ENCODE results near the gene OR1L6. TPM values are rescaled to one million over a fixed set of nuclear protein-coding genes. Genes with fewer than 3 reads are reported as not detected.

Gene OR1L6
- total and polyA plus RNA-seq, 8 donors, result not detected

DNA sequence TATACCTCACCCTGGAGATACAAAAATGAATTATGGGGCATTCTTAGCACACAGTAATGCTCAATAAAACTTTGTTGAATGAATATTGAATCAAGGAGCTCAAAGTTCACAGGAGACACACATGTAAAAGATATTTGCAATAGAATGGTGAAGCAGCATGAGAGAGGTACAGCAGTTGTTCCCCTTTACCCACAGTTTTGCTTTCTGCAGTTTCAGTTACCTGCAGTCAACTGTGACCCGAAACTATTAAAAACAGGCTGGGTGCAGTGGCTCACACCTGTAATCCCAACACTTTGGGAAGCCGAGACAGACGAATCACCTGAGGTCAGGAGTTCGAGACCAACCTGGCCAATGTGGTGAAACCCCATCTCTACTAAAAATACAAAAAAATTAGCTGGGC, 44.2 kb downstream of the OR1L6 start:
- TF ChIP-seq, protein P1, sequence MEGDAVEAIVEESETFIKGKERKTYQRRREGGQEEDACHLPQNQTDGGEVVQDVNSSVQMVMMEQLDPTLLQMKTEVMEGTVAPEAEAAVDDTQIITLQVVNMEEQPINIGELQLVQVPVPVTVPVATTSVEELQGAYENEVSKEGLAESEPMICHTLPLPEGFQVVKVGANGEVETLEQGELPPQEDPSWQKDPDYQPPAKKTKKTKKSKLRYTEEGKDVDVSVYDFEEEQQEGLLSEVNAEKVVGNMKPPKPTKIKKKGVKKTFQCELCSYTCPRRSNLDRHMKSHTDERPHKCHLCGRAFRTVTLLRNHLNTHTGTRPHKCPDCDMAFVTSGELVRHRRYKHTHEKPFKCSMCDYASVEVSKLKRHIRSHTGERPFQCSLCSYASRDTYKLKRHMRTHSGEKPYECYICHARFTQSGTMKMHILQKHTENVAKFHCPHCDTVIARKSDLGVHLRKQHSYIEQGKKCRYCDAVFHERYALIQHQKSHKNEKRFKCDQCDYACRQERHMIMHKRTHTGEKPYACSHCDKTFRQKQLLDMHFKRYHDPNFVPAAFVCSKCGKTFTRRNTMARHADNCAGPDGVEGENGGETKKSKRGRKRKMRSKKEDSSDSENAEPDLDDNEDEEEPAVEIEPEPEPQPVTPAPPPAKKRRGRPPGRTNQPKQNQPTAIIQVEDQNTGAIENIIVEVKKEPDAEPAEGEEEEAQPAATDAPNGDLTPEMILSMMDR (IDR thresholded peaks at IDR 0.05), result no peak
- TF ChIP-seq POLR2AphosphoS5 (IDR thresholded peaks at IDR 0.05), result no peak
- no peak for TF ChIP-seq POLR2A (IDR thresholded peaks at IDR 0.05)
- 75 to 94% (median 90%) methylated on average over 4 of the region's 4 CpGs for WGBS, 5 donors

DNA sequence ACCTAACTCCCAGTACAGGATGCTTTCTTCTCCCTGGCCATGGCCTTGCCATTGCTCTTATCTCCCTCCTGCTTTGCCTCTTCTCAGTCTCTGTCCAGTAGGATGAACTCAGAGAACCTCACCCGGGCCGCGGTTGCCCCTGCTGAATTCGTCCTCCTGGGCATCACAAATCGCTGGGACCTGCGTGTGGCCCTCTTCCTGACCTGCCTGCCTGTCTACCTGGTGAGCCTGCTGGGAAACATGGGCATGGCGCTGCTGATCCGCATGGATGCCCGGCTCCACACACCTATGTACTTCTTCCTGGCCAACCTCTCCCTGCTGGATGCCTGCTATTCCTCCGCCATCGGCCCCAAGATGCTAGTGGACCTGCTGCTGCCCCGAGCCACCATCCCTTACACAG, 46.7 kb downstream of the OR1L6 start, which contains the start of gene OR5C1:
Gene OR5C1 (plus strand): TSS at position 103 of the 400 bp plus-strand sequence. CDS start 0 bp downstream, at position 103.
- DNase-seq, result no peak
- 93 to 98% (median 94%) methylated on average over 12 of the region's 12 CpGs for WGBS, 5 donors
- no peaks in the 10 kb centered on the region for H3K4me1 ChIP-seq
- no peak for TF ChIP-seq POLR2A (IDR thresholded peaks at IDR 0.05)
- TF ChIP-seq POLR2AphosphoS5 (IDR thresholded peaks at IDR 0.05), result no peak
- no peak for TF ChIP-seq EP300 (IDR thresholded peaks at IDR 0.05)
- TF ChIP-seq, protein P1 (IDR thresholded peaks at IDR 0.05), result no peak
- intact Hi-C loops (cut with DNase I; ENCODE audit: low total_unique reads), result no loop called here
- no peak within 1 kb of the TSS for H3K27ac ChIP-seq
- H3K4me3 ChIP-seq, result no peak within 1 kb of the TSS
- H3K27me3 ChIP-seq, result no peaks in the 10 kb centered on the region
- no peaks in the 10 kb centered on the region for H3K36me3 ChIP-seq
- H3K9me3 ChIP-seq, result no peaks in the 10 kb centered on the region

More for the DNA sequence above, 44.2 kb downstream of the OR1L6 start:
- Histone ChIP-seq H3K36me3 (no peaks in the 10 kb centered on the region), H3K27ac (no peak overlapping the region), H3K4me3 (no peak overlapping the region), H3K27me3 (no peaks in the 10 kb centered on the region), H3K9me3 (no peaks in the 10 kb centered on the region), H3K4me1 (no peaks in the 10 kb centered on the region)
- DNase-seq, result no peak
- intact Hi-C loops (cut with DNase I; ENCODE audit: low total_unique reads), result no loop called here

DNA sequence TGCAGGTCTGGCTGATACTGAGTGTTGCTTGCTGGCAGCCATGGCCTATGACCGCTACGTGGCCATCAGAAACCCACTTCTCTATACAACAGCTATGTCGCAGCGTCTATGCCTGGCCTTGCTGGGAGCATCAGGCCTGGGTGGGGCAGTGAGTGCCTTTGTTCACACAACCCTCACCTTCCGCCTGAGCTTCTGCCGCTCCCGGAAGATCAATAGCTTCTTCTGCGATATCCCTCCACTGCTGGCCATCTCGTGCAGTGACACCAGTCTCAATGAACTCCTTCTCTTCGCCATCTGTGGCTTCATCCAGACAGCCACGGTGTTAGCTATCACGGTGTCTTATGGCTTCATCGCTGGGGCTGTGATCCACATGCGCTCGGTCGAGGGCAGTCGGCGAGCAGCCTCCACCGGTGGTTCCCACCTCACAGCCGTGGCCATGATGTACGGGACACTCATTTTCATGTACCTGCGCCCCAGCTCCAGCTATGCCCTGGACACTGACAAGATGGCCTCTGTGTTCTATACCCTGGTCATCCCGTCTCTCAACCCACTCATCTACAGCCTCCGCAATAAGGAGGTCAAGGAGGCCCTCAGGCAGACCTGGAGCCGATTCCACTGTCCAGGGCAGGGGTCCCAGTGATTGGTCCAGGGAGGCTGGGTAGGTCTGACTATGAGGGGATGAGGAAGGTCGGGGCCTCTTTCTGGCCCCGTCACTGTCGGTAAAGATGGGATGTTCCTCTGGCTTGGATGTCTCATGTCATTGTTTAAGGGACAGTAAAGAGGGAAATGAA, 47.3 kb downstream of the OR1L6 start:
- DNase-seq, result no peak
- Histone ChIP-seq H3K27me3 (no peaks in the 10 kb centered on the region), H3K27ac (no peak overlapping the region), H3K4me1 (no peaks in the 10 kb centered on the region), H3K4me3 (no peak overlapping the region), H3K9me3 (no peaks in the 10 kb centered on the region), H3K36me3 (no peaks in the 10 kb centered on the region)
- intact Hi-C loops (cut with DNase I; ENCODE audit: low total_unique reads), result no loop called here
- TF ChIP-seq, protein P1 (IDR thresholded peaks at IDR 0.05), result no peak
- TF ChIP-seq EP300 (IDR thresholded peaks at IDR 0.05) (no peak), POLR2AphosphoS5 (IDR thresholded peaks at IDR 0.05) (no peak), POLR2A (IDR thresholded peaks at IDR 0.05) (no peak)
- 94 to 97% (median 95%) methylated on average over 24 to 28 of the region's 28 CpGs for WGBS, 5 donors

GRCh38 chr9:122791872-122792669, 50.0 kb downstream of the OR1L6 start:
- no peak overlapping the region for H3K4me3 ChIP-seq
- no peak overlapping the region for H3K27ac ChIP-seq
- H3K27me3 ChIP-seq, result no peaks in the 10 kb centered on the region
- TF ChIP-seq POLR2A (IDR thresholded peaks at IDR 0.05) (no peak), EP300 (IDR thresholded peaks at IDR 0.05) (no peak), POLR2AphosphoS5 (IDR thresholded peaks at IDR 0.05) (no peak)
- TF ChIP-seq, protein P1 (IDR thresholded peaks at IDR 0.05), result no peak
- WGBS, 5 donors, result 80 to 91% (median 89%) methylated on average over 5 of the region's 5 CpGs
- intact Hi-C loops (cut with DNase I; ENCODE audit: low total_unique reads), result no loop called here
- no peaks in the 10 kb centered on the region for H3K4me1 ChIP-seq
- no peaks in the 10 kb centered on the region for H3K9me3 ChIP-seq
- no peaks in the 10 kb centered on the region for H3K36me3 ChIP-seq
- no peak for DNase-seq

Data from stomach (tissue), 9 donors.